HG03571 (cell line): ENCODE data around the gene POLR3GL.
"Not testable (repeated sequence)": the region's sequence is repeated elsewhere in the genome, so short reads cannot be mapped to it uniquely, and the experiment has no call there.

Source experiments
- ATAC-seq: cut with Tn5 transposase; IDR thresholded peaks from one replicate; pipeline ENCODE4 v1.9.1; 2021; ENCODE audit not compliant: unreplicated experiment

Gene POLR3GL

GRCh38 chr1:146019231-146020057 is 55.0 kb downstream of the POLR3GL start:
- ATAC-seq = no peak

DNA sequence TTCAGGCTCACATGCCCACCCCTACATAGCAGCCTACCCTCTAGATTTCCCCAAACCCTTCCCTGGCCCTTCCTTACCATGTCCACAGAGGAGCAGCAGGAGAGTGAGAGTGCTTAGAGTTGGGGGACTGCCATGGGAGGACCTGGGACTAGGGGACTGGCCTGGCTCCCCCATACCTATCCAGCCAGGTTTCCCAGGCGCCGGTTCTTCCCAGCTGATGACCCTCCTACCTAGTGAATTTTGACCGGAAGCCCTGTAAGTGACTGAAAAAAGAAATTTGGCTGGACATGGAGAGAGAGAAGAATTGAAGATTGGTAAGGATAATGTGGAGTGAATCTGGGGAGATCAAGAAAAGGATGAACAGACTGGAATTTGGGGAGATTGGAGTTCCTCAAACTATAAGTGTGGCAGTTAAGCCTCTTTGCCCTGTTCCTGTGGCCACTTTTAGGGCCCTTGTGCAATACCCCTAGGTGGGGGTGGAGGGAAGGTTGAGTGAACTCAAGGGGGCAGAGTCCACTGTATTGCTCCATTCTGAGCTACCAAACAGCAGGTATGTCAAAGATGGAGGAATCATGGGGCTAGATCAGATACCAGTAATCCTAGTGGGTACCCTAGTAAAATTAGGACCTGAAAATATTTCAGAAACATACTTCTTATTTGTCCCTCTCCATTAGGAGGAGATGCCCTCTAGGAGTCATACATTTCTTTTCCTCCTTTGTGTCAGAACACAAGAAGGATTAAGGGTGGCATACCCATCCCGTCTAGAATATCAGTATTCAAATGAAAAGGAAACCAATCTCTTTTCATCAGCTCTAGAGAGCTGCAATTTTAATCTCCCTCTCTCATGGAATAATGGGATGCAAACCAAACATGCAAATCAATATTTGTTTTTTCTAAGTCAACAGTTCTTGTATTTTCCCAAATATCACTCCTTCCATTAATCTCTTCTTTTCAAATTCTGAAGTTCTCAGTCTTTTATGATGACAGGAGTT is 55.9 kb downstream of the POLR3GL start:
- ATAC-seq = no peak

DNA sequence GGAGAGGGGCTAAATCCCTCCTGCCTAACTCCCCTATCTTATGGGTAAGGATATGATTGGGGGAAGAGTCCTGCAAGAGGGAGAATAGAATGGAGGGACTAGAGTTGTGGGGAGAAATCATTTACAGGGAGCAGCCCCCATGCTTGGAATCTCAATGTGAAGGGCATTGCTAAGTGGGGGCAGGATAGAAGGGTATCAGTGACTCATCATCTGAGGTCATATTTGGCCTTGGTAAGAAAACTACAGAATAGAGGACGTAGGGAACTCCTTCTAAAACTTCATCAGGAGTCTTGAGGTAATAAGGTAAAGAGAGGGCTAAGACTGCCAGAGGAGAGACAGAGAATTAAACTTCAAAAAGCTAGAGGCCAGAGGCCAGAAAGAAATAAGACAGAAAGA is 56.6 kb downstream of the POLR3GL start:
- no peak for ATAC-seq

DNA sequence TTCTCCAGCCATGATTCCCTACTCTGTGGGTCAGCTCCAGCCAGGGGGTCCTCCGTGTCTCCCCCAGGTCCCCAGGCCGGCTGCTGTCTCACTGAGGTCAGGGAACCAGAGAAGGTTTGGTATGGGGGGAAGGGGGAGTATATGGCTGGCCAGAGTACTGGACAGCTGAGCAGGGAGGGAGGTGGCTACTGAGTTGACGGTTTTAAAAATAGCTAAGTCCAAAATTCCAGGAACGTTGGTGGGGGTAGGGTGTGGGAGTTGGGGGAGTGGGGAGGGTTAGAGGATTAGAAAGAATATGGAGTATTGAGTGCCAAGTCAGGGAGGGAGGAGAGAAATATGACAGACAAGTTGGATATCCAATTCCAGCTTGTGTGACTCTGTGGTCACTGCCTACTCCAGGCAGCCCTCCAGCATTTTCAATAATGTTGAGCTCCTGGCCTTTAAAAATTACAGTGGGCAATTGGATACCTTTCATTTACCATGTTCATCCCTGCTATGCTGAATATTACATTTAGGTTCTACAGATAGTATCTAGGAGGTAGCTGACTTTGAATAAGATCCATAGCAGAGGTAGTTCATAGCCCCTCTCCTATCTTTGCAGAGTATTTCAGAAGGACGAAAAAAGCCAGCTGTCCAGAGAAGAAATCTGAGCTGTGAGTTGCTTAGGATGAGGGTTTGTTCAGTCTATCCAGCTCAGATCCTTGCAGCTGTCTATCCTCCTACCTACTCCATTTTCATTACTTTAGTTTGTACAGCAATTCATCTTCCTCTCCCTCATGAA is 57.3 kb downstream of the POLR3GL start, which contains the start of gene HJV:
TSS of gene HJV (minus strand) at position 114 of the 781 bp plus-strand sequence. CDS start 1,504 bp downstream, outside the sequence.
- ATAC-seq = no peak

DNA sequence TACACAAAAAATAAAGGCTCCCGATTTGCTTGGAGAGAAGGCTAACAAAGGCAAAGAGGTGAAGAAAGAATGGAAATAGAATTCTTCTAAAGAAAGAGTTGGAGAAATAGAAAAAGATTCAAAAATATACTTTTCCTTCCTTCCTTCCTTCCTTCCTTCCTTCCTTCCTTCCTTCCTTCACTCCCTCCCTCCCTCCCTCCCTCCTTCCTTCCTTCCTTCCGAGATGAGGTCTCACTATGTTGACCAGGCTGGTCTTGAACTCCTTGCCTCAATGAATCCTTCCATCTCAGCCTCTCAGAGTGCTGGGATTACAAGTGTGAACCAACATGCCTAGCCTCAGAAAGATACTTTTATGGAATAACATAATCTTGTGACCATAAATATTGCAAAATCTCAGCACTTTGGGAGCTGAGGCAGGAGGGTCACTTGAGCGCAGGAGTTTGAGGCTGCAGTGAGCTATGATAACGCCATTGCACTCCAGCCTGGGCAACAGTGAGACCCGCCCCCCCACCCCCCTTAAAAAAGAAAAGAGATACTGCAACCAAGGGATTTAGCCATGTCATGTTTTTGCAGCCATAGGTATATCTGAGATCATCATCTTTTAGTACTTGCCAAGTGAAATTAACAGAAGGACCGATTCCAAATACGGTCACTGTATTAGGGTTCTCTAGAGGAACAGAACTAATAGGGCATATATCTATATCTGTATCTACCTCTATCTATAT is 58.1 kb downstream of the POLR3GL start:
- no peak for ATAC-seq

DNA sequence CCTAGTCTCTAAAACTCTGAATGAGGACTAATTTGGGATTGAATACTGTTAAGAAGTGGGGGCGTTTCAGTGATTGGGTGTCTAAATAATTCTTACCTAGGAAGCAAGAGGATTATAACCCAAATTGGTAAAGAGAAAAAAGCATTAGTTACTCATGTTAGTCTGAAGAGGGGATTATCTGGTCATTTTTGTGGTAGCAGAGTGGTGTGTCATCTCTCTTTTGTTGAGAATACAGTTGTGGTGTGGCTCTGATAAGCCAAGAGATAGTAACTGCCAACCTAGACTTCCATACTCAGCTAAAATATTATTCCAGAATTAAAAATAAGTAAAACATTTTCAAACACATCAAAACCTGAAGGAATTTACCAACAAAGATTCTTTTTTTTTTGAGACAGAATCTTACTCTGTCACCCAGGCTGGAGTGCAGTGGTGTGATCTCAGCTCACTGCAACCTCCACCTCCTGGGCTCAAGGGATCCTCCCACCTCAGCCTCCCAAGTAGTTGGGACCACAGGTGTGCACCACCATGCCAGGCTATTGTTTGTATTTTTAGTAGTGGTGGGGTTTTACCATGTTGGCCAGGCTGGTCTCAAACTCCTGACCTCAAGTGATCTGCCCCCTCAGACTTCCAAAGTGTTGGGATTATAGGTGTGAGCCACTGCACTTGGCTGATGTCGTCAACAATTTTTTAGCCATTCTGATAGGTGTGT is 61.5 kb downstream of the POLR3GL start:
- not testable (repeated sequence) for ATAC-seq

GRCh38 chr1:146026650-146027049 is 62.2 kb downstream of the POLR3GL start:
- not testable (repeated sequence) for ATAC-seq
